Endothelial cell of umbilical vein (primary cell): ENCODE measurements around the gene PTDSS2.

ENCODE experiments used
- CTCF ChIP-seq, 2 donors: IDR thresholded peaks; 1 replicate in 1 of 2; 2 replicates in 1 of 2; pipeline ENCODE4 v1.5.1; 2011; ENCODE audit warnings: low read length in 2 of 2, mild to moderate bottlenecking in 2 of 2, moderate library complexity in 2 of 2, control low read depth in 1 of 2, inconsistent platforms in 1 of 2, low read depth in 1 of 2; ENCODE audit not compliant: insufficient read depth in 1 of 2; ENCODE audit errors: extremely low read depth in 1 of 2
- EZH2 ChIP-seq: IDR thresholded peaks from 2 replicates; pipeline ENCODE4 v1.6.1; 2012; ENCODE audit warnings: borderline replicate concordance, low read depth, mild to moderate bottlenecking, moderate library complexity, low read length, inconsistent platforms; ENCODE audit not compliant: severe bottlenecking
- JUN ChIP-seq: IDR thresholded peaks from 2 replicates; pipeline ENCODE4 v1.6.1; 2011; ENCODE audit warnings: borderline replicate concordance, low read depth; ENCODE audit not compliant: insufficient read length, insufficient read depth
- MYC ChIP-seq: IDR thresholded peaks from one replicate; pipeline ENCODE4 v1.6.1; 2011; ENCODE audit warnings: mild to moderate bottlenecking, low read depth, low read length
- POLR2A ChIP-seq: IDR thresholded peaks from 2 replicates; pipeline ENCODE4 v1.6.1; 2012; ENCODE audit warnings: low read depth, mild to moderate bottlenecking, control low read depth, low read length
- POLR2AphosphoS5 ChIP-seq: IDR thresholded peaks from 2 replicates; pipeline ENCODE4 v1.6.1; 2012; ENCODE audit warnings: low read depth, mild to moderate bottlenecking, control low read depth, low read length, moderate library complexity; ENCODE audit not compliant: insufficient read depth
- TF ChIP-seq, protein P1 (sequence below): IDR thresholded peaks from 2 replicates; pipeline ENCODE4 v1.6.1; 2011; ENCODE audit not compliant: insufficient read depth, insufficient read length

DNA sequence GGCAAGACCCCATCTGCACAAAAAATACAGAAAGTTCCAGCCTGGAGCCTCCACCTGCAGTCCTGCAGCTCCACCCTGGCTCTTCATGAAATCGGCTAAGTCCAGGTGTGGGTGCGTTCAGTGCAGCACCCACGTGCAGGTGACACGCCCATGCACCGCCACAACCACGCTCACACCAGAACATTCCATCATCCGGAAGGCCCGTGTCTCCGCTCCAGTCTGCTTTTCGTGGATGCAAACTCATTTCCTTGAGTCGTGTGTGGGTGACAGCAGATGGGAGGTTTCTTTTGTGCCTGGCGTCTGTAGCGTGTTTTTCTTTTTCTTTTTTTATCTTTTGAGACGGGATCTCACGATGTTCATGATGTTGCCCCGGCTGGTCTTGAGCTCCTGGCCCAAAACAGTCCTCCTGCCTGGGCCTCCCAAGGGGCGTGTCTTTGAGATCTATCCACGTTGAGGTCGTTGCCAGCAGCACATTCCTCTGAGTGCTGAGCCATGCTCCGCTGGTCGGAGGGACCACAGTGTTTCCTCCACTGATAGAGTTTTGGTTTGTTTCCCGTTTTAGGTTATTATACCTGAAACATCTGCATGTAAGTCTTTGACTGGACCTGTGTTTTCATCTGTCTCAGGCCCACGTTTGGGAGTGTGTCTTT lies 7.2 kb downstream of the PTDSS2 start:
- no peak for TF ChIP-seq CTCF (IDR thresholded peaks at IDR 0.05; ENCODE audit: extremely low read depth in 1 of 2, insufficient read depth in 1 of 2, low read depth in 1 of 2, low read length in 2 of 2)
- no peak for TF ChIP-seq POLR2A
- no peak for TF ChIP-seq EZH2
- TF ChIP-seq, protein P1, sequence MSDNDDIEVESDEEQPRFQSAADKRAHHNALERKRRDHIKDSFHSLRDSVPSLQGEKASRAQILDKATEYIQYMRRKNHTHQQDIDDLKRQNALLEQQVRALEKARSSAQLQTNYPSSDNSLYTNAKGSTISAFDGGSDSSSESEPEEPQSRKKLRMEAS = no peak
- no peak for TF ChIP-seq JUN
- no peak for TF ChIP-seq POLR2AphosphoS5
- no peak for TF ChIP-seq MYC
